HepG2 (cell line): ENCODE data around the gene PDS5B. TPM values are rescaled to one million over a fixed set of nuclear protein-coding genes. Genes with fewer than 3 reads are reported as not detected.

Experiments used
- BATF2 ChIP-seq: sonication (generic); formaldehyde crosslinking; IDR thresholded peaks from 2 replicates; pipeline ENCODE4 v1.8.0; 2022; ENCODE audit warnings: mild to moderate bottlenecking, missing genetic modification reagents, moderate library complexity
- DR1 ChIP-seq: sonication (generic); formaldehyde crosslinking; IDR thresholded peaks from 2 replicates; pipeline ENCODE4 v1.8.0; 2021; ENCODE audit warnings: mild to moderate bottlenecking, missing genetic modification reagents, inconsistent platforms
- GFI1 ChIP-seq: sonication (generic); formaldehyde crosslinking; IDR thresholded peaks from 2 replicates; pipeline ENCODE4 v1.5.0; 2020; ENCODE audit warnings: missing genetic modification reagents, mild to moderate bottlenecking, borderline replicate concordance
- NR2C2 ChIP-seq: sonication (generic); formaldehyde crosslinking; IDR thresholded peaks from 2 replicates; pipeline ENCODE4 v1.4.0; 2020; ENCODE audit warnings: missing genetic modification reagents, mild to moderate bottlenecking, moderate library complexity, borderline replicate concordance
- POLR2AphosphoS5 ChIP-seq: IDR thresholded peaks from 2 replicates; pipeline ENCODE4 v1.6.1; 2012; ENCODE audit warnings: low read depth, low read length
- RAD21 ChIP-seq: fragments of 450-650 bp; formaldehyde crosslinking; IDR thresholded peaks from 2 replicates; pipeline ENCODE4 v1.5.0; 2020; ENCODE audit warnings: mild to moderate bottlenecking
- RARA ChIP-seq: IDR thresholded peaks from 2 replicates; pipeline ENCODE4 v1.6.1; 2016; ENCODE audit warnings: missing genetic modification reagents, missing compliant biosample characterization
- RXRB ChIP-seq: IDR thresholded peaks from 2 replicates; pipeline ENCODE4 v1.6.1; 2016; ENCODE audit warnings: borderline replicate concordance, missing genetic modification reagents, missing compliant biosample characterization
- SMAD9 ChIP-seq: sonication (generic); formaldehyde crosslinking; IDR thresholded peaks from 2 replicates; pipeline ENCODE4 v1.5.1; 2020; ENCODE audit warnings: mild to moderate bottlenecking, missing genetic modification reagents
- ZFP90 ChIP-seq: sonication (generic); formaldehyde crosslinking; IDR thresholded peaks from 2 replicates; pipeline ENCODE4 v1.8.0; 2022; ENCODE audit warnings: missing genetic modification reagents, mild to moderate bottlenecking, inconsistent platforms, borderline replicate concordance
- ZNF44 ChIP-seq: sonication (generic); formaldehyde crosslinking; IDR thresholded peaks from 2 replicates; pipeline ENCODE4 v1.5.1; 2020; ENCODE audit warnings: mild to moderate bottlenecking, missing genetic modification reagents
- ZNF501 ChIP-seq: sonication (generic); formaldehyde crosslinking; IDR thresholded peaks from 2 replicates; pipeline ENCODE4 v1.5.1; 2020; ENCODE audit warnings: mild to moderate bottlenecking, moderate library complexity, missing genetic modification reagents
- polyA plus RNA-seq, 8 experiments: library from polyadenylated mRNA; depleted of rRNA in 3 of 8; stranded (reverse) in 7 of 8; unstranded in 1 of 8; fragments of >200 nt; fragmentation: Illumina TruSeq in 4 of 8; extraction: Trizol in 4 of 8; gene quantifications; 2 replicates each; pipeline versions ENCODE4 v1.2.1 to v1.2.3, GENCODE V29; 2011 to 2016; ENCODE audit warnings: low read depth in 4 of 8, missing spikeins in 1 of 8, mixed read lengths in 1 of 8; ENCODE audit not compliant: insufficient read depth in 1 of 8
- total RNA-seq, 5 experiments: library from RNA; depleted of rRNA; stranded (reverse); fragments of >200 nt; fragmentation: Illumina TruSeq; extraction: Trizol; gene quantifications; 2 replicates each; pipeline ENCODE4 v1.2.3, GENCODE V29; 2016; ENCODE audit warnings: low read depth in 1 of 5
- TF ChIP-seq, protein P1 (sequence below): sonication (generic); formaldehyde crosslinking; IDR thresholded peaks from 2 replicates; pipeline ENCODE4 v1.4.0; 2020; ENCODE audit warnings: mild to moderate bottlenecking, missing genetic modification reagents
- TF ChIP-seq, protein P2 (sequence below): sonication (generic); formaldehyde crosslinking; IDR thresholded peaks from 2 replicates; pipeline ENCODE4 v1.4.0; 2020; ENCODE audit warnings: missing genetic modification reagents, borderline replicate concordance

The PDS5B gene
- total and polyA plus RNA-seq, 2 of the 13 experiments (the other 11 are each of a cell fraction or from before 2014, with no cell fraction given): 5.8 to 24.6 TPM

DNA sequence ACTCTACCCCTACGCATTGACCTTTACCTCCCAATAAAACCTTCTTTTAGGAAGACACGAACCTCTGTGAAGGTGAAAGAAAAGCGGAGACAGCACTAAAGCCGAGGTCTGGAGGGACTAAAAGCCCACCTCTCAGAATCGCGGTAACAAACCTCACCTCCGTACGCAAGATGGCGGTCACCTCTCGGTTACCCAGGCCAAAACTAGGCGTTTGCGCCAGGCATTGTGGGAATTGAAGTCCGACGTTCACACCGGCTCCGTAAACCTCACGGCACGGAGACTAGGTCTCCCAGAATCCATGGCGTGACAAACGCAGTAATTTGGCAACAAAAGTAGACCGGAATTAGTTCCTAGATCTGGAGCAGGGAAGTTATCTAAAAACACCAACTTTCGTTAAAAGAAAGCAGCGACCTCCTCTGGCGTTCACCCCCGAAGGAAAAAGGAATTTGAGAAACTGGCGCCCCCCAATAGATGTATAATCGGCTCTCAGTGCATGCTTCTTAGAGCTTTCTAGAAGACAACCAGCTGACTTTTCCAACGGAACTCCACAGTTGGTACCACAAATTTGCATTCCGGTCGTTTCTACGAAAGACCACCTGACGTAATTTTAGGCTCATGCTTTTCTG lies 47.5 kb upstream of the PDS5B start, which contains the start of gene N4BP2L2 (continued):
- TF ChIP-seq, protein P1, sequence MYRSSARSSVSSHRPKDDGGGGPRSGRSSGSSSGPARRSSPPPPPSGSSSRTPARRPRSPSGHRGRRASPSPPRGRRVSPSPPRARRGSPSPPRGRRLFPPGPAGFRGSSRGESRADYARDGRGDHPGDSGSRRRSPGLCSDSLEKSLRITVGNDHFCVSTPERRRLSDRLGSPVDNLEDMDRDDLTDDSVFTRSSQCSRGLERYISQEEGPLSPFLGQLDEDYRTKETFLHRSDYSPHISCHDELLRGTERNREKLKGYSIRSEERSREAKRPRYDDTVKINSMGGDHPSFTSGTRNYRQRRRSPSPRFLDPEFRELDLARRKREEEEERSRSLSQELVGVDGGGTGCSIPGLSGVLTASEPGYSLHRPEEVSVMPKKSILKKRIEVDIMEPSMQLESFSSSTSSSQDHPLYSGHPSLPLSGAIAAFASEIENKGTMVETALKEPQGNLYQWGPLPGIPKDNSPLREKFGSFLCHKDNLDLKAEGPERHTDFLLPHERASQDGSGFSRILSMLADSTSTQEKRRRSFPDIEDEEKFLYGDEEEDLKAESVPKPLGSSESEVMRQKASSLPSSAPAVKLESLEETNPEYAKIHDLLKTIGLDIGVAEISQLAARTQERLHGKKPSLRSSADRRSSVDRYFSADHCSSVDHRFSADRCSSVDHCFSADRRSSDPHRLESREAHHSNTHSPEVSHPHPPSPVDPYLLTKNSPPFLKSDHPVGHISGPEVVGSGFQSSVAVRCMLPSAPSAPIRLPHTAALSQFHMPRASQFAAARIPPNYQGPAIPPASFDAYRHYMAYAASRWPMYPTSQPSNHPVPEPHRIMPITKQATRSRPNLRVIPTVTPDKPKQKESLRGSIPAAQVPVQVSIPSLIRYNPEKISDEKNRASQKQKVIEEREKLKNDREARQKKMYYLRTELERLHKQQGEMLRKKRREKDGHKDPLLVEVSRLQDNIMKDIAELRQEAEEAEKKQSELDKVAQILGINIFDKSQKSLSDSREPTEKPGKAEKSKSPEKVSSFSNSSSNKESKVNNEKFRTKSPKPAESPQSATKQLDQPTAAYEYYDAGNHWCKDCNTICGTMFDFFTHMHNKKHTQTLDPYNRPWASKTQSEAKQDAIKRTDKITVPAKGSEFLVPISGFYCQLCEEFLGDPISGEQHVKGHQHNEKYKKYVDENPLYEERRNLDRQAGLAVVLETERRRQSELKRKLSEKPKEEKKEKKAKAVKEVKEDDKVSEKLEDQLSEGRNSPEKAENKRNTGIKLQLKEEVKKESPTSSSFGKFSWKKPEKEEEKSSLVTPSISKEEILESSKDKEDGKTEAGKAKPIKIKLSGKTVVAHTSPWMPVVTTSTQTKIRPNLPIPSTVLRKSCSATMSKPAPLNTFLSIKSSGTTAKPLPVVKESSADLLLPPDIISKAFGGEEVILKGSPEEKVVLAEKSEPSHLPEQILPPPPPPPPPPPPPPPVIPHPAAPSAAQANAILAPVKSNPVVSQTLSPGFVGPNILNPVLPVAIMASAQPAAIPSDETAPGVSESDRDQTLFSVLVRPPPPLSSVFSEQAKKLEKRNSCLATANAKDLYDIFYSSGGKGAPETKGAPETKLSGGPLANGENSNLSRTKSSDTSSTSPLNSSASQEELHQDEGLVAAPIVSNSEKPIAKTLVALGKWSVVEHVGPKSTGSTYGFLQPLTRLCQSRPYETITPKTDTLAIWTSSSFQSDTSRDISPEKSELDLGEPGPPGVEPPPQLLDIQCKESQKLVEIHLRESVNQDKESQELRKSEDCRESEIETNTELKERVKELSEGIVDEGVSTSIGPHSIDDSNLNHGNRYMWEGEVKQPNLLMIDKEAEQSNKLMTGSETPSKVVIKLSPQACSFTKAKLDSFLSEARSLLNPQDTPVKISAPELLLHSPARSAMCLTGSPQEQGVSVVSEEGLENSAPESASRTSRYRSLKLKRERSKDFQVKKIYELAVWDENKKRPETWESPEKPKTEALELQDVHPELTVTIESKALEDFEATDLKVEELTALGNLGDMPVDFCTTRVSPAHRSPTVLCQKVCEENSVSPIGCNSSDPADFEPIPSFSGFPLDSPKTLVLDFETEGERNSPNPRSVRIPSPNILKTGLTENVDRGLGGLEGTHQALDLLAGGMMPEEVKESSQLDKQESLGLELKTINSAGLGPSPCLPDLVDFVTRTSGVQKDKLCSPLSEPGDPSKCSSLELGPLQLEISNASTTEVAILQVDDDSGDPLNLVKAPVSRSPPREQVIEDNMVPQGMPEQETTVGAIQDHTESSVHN: no peak
- TF ChIP-seq NR2C2: peak; percentile 98
- peak; percentile 12; the same call in 1 of the 2 replicates for TF ChIP-seq RAD21 (CRISPR knock-in tag)
- no peak for TF ChIP-seq BATF2 (CRISPR knock-in tag)
- peak; percentile 91 for TF ChIP-seq POLR2AphosphoS5
- TF ChIP-seq GFI1 (CRISPR knock-in tag): peak; percentile 34; the same call in 1 of the 2 replicates
- 0 out of 2 replicates have a peak, but pooled peaks have one; percentile 1 for TF ChIP-seq ZNF44 (CRISPR knock-in tag)
- TF ChIP-seq, protein P2, sequence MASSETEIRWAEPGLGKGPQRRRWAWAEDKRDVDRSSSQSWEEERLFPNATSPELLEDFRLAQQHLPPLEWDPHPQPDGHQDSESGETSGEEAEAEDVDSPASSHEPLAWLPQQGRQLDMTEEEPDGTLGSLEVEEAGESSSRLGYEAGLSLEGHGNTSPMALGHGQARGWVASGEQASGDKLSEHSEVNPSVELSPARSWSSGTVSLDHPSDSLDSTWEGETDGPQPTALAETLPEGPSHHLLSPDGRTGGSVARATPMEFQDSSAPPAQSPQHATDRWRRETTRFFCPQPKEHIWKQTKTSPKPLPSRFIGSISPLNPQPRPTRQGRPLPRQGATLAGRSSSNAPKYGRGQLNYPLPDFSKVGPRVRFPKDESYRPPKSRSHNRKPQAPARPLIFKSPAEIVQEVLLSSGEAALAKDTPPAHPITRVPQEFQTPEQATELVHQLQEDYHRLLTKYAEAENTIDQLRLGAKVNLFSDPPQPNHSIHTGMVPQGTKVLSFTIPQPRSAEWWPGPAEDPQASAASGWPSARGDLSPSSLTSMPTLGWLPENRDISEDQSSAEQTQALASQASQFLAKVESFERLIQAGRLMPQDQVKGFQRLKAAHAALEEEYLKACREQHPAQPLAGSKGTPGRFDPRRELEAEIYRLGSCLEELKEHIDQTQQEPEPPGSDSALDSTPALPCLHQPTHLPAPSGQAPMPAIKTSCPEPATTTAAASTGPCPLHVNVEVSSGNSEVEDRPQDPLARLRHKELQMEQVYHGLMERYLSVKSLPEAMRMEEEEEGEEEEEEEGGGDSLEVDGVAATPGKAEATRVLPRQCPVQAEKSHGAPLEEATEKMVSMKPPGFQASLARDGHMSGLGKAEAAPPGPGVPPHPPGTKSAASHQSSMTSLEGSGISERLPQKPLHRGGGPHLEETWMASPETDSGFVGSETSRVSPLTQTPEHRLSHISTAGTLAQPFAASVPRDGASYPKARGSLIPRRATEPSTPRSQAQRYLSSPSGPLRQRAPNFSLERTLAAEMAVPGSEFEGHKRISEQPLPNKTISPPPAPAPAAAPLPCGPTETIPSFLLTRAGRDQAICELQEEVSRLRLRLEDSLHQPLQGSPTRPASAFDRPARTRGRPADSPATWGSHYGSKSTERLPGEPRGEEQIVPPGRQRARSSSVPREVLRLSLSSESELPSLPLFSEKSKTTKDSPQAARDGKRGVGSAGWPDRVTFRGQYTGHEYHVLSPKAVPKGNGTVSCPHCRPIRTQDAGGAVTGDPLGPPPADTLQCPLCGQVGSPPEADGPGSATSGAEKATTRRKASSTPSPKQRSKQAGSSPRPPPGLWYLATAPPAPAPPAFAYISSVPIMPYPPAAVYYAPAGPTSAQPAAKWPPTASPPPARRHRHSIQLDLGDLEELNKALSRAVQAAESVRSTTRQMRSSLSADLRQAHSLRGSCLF (CRISPR knock-in tag): no peak
- TF ChIP-seq RARA (CRISPR knock-in tag): peak; percentile 41
- TF ChIP-seq ZFP90 (CRISPR knock-in tag): peak; percentile 59; the same call in 1 of the 2 replicates
- TF ChIP-seq RXRB (CRISPR knock-in tag): peak; percentile 52; the same call in 1 of the 2 replicates
- peak; percentile 67 for TF ChIP-seq ZNF501 (CRISPR knock-in tag)
- no peak for TF ChIP-seq SMAD9 (CRISPR knock-in tag)
- peak; percentile 81 for TF ChIP-seq DR1
